IPS-NIHi11 (cell line): ENCODE data around the gene ITFG2.
"Not testable (repeated sequence)": the region's sequence is repeated elsewhere in the genome, so short reads cannot be mapped to it uniquely, and the experiment has no call there.

Source experiments
- DNase-seq: peaks from one replicate; pipeline ENCODE4 v3.0.0; 2012; ENCODE audit warnings: mixed read lengths, low spot score

Gene ITFG2

DNA sequence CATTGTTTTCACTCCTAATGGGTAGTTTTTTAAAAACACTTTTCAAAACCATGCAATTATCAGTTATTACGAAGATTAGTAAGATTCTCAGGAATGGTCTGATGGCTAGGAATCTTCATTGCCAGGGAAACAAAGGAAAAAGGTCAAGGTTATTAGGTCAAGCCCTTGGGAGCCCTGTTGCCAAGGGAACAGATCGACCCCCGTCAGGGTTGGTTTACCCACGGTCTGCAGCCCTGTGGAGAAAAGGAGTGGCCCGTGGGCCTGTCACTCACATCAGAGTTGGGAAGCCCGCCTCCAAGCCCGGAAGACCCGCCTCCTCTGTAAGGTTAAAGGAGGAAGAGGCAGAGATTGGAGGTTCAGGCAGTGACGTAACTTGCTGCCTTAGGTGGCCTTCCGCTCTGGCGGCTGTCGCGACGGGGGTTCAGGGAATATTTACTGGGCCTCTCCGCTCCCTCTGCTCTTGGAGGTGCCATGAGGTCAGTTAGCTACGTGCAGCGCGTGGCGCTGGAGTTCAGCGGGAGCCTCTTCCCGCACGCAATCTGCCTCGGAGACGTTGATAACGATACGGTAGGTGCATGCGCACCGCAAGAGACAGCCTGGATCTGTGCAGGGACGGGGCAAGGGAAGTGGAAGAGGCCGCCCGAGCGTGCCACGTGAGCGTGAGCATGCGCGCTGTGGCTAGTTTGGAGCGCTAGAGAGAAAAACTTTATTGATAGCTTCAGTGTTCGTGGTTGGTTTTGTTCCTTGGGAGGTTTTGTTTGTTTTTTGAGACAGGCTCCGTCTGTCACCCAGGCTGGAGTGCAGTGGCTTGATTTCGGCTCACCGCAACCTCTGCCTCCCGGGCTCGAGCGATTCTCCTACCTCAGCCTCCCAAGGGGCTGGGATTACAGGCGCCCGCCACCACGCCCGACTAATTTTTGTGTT, at the start of gene ITFG2:
Gene ITFG2, plus strand, starts transcription at position 379 of the 924 bp plus-strand sequence. Its CDS starts 93 bp downstream, at position 472.
- peak; percentile 95 for DNase-seq

- DNase-seq = no peak
Measured at GRCh38 chr12:2764398-2764797, 48.1 kb upstream of the ITFG2 start.

DNA sequence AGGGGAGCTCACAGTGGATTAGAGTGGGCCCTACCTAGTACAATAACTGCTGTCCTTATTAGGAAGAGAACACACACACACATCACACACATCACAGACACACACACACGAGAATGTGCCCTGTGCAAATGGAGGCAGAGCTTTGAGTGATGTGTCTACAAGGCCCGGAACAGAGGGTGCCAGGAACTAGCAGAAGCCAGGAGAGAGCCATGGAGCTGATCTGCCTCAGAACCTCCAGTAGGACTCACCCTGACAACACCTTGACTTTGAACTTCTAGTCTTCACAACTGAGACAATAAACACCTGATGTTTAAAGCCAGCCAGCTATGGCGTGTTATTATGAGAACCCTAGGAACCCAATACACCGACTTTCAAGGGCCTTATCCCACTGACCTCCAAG, 47.4 kb upstream of the ITFG2 start:
- no peak for DNase-seq

DNA sequence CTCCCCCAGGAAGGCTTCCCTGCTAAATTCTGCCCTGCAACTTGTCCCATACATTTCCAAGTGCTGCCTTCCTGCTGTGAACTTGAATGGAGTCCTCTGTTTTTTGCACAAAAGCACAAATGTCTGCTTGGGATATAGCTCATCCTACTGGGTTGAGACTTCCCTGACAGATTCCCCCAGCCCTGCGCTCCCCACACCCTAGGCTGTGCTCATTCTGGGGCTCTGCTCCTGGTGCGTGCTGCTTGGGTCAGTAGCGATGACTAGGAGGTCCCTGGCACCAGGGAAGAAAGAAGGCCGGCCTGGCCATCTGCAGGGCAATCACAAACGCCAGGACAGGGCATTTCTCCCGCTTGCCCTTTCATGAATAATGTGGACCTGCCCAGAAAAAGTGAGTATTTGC, 46.9 kb upstream of the ITFG2 start:
- DNase-seq = no peak

DNA sequence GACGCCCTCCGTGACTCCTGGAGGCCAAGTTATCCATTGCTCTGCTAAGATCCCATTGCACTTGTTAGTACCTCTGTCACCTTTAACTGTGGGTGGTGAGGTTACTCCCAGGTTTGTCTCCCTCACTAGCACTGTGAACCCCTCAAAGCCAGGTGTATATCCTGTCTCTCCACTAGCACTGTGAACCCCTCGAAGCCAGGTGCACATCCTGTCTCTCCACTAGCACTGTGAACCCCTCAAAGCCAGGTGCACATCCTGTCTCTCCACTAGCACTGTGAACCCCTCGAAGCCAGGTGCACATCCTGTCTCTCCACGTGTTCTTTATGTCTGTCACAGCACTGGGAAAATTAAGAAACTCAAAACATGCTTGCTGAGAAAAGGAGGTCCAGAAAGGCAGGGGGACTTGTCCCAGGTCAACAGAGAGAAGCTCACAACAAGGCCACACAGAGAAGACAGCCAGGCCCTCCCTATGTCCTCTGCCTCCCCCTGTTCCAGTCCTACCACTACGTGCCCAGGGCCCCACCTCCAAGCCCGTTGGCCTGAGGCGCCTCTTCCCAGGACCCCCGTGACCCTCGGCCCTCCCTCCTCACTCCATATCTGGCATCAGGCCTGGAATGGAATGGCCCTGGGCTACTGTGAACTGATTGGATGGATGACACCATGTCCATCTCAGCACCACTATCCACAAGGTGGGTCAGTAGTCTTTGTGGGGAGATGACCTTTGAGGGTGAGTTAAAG, 44.1 kb upstream of the ITFG2 start:
- DNase-seq = no peak

DNA sequence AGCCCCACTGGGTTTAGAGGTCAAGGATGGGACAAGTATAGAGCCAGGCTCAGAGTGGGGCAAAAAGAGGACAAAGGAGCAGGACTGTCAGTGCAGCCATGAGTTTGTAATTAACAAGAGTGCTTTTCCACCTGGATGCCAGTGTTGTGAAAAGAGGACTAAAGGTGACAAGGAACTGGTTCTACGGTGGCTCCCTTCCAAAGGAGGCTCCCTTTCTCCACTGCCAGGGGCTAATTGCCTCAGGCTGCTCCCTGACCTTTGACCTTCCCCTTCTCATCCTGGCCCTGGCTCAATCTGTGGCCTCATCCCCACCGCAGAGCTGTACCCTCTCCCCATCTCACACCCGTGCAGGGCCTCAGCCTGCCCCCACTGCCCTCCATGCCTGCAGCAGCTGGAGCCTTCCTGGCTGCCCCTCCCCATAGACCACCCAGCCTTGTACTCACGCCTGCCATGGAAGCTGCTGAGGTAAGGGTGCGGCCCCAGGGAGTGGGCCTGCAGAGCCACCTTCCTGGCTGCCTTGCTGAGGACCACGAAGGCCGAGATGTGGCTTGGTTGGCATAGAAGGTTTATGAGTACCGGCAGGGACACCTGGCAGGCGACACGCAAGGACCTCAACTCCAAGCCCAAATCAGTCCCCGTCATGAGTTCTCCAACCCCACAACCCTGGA, 42.5 kb upstream of the ITFG2 start:
- no peak for DNase-seq

- DNase-seq = not testable (repeated sequence)
Measured at GRCh38 chr12:2770544-2770943, 41.9 kb upstream of the ITFG2 start.

- DNase-seq = no peak
Measured at GRCh38 chr12:2772370-2772769, 40.1 kb upstream of the ITFG2 start.

- DNase-seq = no peak
Measured at GRCh38 chr12:2773199-2773875, 39.1 kb upstream of the ITFG2 start.

DNA sequence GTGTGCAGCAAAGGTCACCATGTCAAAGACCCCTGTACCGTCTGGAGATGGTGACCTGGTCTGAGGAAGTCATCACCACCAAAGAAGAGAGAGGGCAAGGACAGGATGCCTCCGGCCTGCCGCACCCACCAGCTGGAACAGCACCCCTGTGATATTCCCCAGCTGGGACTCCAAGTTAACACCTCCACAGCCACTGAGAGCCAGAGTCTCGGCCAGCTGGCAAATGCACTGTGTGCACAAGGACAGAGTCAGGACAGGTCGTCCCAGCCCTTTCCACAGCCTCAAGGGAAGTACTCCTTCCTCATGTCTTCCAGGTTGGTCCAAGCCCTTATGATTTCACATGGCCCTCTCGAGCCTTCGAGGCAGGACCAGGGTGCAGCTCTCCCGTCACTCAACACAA, 37.0 kb upstream of the ITFG2 start:
- no peak for DNase-seq

DNA sequence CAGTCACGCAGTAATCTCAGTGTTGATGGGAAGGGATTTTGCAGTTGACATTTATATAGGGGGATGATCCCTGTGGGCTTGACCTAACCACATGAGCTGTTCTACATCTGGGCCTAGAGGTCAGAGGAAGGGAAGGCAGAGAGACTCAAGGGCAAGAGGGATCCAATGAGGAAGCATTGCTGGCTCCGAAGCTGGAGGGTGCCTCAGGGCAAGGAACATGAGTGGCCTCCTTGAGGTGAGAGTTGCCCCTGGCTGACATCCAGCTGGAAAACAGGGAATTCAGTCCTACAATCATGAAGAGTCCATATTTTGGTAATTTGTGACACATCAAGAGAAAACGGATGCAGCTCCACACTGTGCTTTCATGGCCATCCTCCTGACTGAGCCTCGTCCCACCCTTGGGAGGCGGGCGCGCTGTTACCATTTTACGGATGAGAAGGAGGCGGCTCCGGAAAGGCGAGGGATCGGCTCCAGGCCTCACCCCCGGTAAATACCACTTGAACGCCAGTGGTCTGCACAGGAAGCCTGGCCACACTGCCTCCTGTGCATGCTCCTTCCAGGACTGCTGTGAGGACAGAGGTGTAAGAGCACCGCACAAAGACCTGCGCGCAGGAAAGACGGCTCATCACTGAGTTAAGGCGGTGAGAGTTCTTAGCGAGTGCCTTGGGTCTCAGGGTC, 36.2 kb upstream of the ITFG2 start:
- DNase-seq = no peak

DNA sequence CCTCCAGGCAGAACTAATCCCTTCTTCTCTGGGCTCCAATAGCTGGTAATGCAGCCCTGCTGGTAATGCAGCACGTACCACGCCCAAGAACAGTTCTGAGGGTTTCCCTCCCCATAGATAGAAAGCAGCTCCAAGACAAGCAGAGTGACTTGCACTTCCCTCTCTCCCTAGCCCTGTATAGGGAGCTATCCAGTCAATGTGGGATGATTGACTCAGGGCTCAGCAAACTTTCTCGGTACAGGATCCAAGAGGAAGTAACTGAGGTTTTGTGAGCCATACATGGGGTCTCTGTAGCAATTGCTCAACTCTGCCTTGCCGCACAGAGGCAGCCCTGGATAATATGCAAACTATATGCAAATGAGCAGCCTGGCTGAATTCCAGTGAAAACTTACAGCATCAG, 33.2 kb upstream of the ITFG2 start:
- DNase-seq = peak; percentile 31

DNA sequence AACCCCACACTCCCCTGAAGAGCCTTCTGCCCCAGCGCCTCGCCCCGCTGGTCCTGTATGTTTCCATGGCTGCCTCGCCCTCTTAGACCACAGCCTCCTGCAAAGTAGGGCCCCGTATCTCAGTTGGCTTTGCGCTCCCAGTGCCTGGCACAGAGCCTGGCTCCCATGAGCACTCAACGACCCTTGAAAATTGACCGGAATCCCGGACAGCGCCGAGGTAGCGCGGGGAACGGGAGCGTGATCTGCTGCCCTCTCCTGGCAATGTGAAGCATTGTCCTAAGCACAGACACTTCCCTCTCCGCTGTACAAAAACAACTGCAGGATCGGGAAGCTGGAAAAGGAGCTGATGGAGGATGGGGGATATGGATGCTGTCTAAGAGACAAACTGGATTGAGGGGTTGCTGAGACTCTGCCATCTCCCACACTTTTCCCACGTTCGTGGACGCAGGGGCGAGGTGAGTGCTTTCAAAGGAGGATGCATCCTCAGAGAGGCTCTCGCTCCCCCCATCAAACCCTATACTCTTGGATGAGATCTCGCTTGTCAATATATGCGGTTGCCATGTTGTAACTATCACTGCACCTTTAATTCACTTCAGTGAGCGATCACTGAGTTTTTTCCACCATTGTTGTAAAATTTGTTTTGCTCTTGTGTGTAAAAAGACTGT, 28.4 kb upstream of the ITFG2 start:
- DNase-seq = peak; percentile 82

DNA sequence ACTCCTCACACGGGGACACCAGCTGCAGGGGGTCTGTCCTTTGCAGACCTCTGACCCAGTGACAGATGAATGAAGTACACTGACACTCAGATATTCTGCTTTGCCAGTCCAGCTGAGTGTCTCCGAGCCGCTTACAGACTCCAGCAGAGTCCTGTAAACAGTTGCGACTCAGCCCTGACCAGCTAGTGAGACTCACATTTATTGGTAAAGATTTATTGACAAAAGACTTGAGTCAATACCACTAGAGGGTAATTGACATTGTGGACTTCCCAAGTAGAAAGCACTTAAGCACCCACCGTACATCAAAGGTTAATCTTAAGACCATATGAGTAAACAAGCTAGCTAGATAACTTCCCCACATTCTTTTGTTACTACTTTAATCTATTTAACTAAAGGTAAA, 27.5 kb upstream of the ITFG2 start:
- no peak for DNase-seq

DNA sequence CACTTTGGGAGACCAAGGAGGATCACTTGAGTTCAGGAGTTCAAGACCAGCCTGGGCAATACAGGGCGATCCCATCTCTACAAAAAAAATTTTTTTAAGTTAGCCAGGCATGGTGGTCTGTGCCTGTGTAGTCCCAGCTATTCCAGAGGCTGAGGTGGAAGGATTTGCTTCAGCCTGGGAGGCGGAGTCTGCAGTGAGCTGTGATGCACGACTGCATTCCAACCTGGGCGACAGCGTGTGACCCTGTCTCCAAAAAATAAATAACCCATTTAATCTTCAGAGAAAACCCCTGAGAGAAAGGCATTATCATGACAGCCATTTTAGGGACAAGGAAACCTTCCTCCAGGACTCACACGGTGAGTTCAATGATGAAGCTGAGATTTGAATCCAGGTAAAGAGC, 21.4 kb upstream of the ITFG2 start:
- no peak for DNase-seq

- no peak for DNase-seq
Measured at GRCh38 chr12:2792671-2793500, 19.6 kb upstream of the ITFG2 start.

GRCh38 chr12:2793561-2793960, 18.9 kb upstream of the ITFG2 start:
- DNase-seq = no peak

GRCh38 chr12:2794191-2794735, 18.2 kb upstream of the ITFG2 start:
- peak; percentile 82 for DNase-seq

DNA sequence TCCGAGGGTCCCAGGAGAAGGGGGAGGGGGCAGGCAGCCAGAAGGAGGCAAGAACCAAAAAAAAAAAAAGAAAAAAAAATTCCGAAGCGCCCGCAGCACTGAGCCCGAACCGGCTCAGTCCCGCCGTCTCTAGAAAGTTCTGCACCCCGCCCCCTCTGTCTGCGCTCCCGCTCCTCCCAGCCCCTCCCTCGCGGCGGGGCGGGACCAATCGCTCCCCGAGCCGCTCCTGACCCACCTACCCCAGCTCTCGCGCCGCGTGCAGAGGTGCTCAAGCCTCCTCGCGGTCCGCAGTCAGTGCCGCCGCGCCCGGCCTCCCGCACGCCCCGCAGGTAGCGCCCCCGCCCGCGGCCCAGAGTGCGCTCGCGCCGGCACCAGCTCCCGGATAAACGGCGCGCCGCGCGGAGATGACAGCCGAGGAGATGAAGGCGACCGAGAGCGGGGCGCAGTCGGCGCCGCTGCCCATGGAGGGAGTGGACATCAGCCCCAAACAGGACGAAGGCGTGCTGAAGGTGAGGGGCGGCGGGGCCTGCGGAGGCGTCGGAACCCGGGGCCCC, 17.7 kb upstream of the ITFG2 start, which contains the start of gene FKBP4:
Gene FKBP4, plus strand, starts transcription at position 235 of the 554 bp plus-strand sequence. Its CDS starts 170 bp downstream, at position 405.
- DNase-seq = peak; percentile 98
